ENCODE results near the gene FAM53A. TPM values are rescaled to one million over a fixed set of nuclear protein-coding genes. Genes with fewer than 3 reads are reported as not detected.

The FAM53A gene
- total RNA-seq, 1 experiment from 2014 or later: 3.1 TPM

- BruUV-seq (replicated peaks): no TSS peak
- ChIA-PET POLR2A (ENCODE audit: unreplicated experiment) (no interaction called here), CTCF (no interaction called here)
- Histone ChIP-seq H3K9ac (ENCODE audit: low read length) (no peak overlapping the region), H3K9me2 (replicated peaks; ENCODE audit: low read length) (no peaks in the 10 kb centered on the region), H3K36me3 (ENCODE audit: low read depth, low read length) (no peaks in the 10 kb centered on the region), H3K4me1 (ENCODE audit: insufficient read depth, low read length) (no peaks in the 10 kb centered on the region), H3K27me3 (ENCODE audit: low read length) (no peaks in the 10 kb centered on the region), H3K4me3 (ENCODE audit: low read length) (no peak overlapping the region), H3K27ac (ENCODE audit: low read length) (no peak overlapping the region), H2AFZ (ENCODE audit: low read length) (no peak overlapping the region), H3K4me2 (ENCODE audit: low read length) (no peak overlapping the region), H4K20me1 (ENCODE audit: low read length) (no peaks in the 10 kb centered on the region), H3K9me3 (ENCODE audit: low read length) (no peaks in the 10 kb centered on the region), H3F3A (ENCODE audit: low read length, unreplicated experiment) (no peaks in the 10 kb centered on the region), H3K79me2 (ENCODE audit: low read length) (no peaks in the 10 kb centered on the region)
- no peak for DNase-seq
- TF ChIP-seq CTCF (conservative IDR thresholded peaks at IDR 0.05; ENCODE audit: low read depth, low read length) (no peak), EZH2phosphoT487 (IDR thresholded peaks at IDR 0.05; ENCODE audit: borderline replicate concordance, low read length) (no peak), EZH2 (IDR thresholded peaks at IDR 0.05; ENCODE audit: low read length, unreplicated experiment) (no peak)
- ATAC-seq: no peak
- intact Hi-C loops (cut with micrococcal nuclease): no loop called here
Observed at GRCh38 chr4:1610791-1611500, 73.2 kb downstream of the FAM53A start.

GRCh38 chr4:1609901-1610790, 74.0 kb downstream of the FAM53A start:
- H3K9ac ChIP-seq (ENCODE audit: low read length): no peak overlapping the region
- no peaks in the 10 kb centered on the region for H3K9me2 ChIP-seq (replicated peaks; ENCODE audit: low read length)
- no peak overlapping the region for H3K27ac ChIP-seq (ENCODE audit: low read length)
- DNase-seq (no peak), ATAC-seq (no peak)
- no peaks in the 10 kb centered on the region for H3F3A ChIP-seq (ENCODE audit: low read length, unreplicated experiment)
- CTCF ChIA-PET: no interaction called here
- no peaks in the 10 kb centered on the region for H3K9me3 ChIP-seq (ENCODE audit: low read length)
- H3K4me2 ChIP-seq (ENCODE audit: low read length): no peak overlapping the region
- H2AFZ ChIP-seq (ENCODE audit: low read length): no peak overlapping the region
- H3K4me1 ChIP-seq (ENCODE audit: insufficient read depth, low read length): peaks cover 6% of the 10 kb centered on the region; the same call in 1 of the 2 replicates
- no peaks in the 10 kb centered on the region for H4K20me1 ChIP-seq (ENCODE audit: low read length)
- TF ChIP-seq EZH2 (IDR thresholded peaks at IDR 0.05; ENCODE audit: low read length, unreplicated experiment) (no peak), EZH2phosphoT487 (IDR thresholded peaks at IDR 0.05; ENCODE audit: borderline replicate concordance, low read length) (no peak), CTCF (conservative IDR thresholded peaks at IDR 0.05; ENCODE audit: low read depth, low read length) (no peak)
- H3K36me3 ChIP-seq (ENCODE audit: low read depth, low read length): no peaks in the 10 kb centered on the region
- intact Hi-C loops (cut with micrococcal nuclease): no loop called here
- BruUV-seq (replicated peaks): no TSS peak
- no peak overlapping the region for H3K4me3 ChIP-seq (ENCODE audit: low read length)
- H3K79me2 ChIP-seq (ENCODE audit: low read length): no peaks in the 10 kb centered on the region
- H3K27me3 ChIP-seq (ENCODE audit: low read length): no peaks in the 10 kb centered on the region
- POLR2A ChIA-PET (ENCODE audit: unreplicated experiment): no interaction called here

Measured in PC-3 (cell line).